GM12878 (cell line): ENCODE results near the gene METTL2B.
"Not testable (repeated sequence)": the region's sequence is repeated elsewhere in the genome, so short reads cannot be mapped to it uniquely, and the experiment has no call there.

ENCODE experiments used
- CEBPB ChIP-seq, 2 experiments: fragments of 150-350 bp in 1 of 2; IDR thresholded peaks; 2 replicates each; pipeline ENCODE4 v1.6.1; 2012 to 2014; ENCODE audit warnings: low read depth in 2 of 2, low read length in 2 of 2, borderline replicate concordance in 1 of 2, inconsistent platforms in 1 of 2
- DPF2 ChIP-seq: fragments of 450-650 bp; IDR thresholded peaks from 2 replicates; pipeline ENCODE4 v1.6.1; 2017; ENCODE audit warnings: mild to moderate bottlenecking
- FOXM1 ChIP-seq: IDR thresholded peaks from 2 replicates; pipeline ENCODE4 v1.6.1; 2012; ENCODE audit warnings: low read depth, mild to moderate bottlenecking, inconsistent platforms, low read length, moderate library complexity
- RCOR1 ChIP-seq: conservative IDR thresholded peaks from 2 replicates; pipeline ENCODE4 v1.6.1; 2012; ENCODE audit warnings: low read depth, low read length, improper control_type of control experiment
- STAT3 ChIP-seq: IDR thresholded peaks from 2 replicates; pipeline ENCODE4 v1.6.1; 2011; ENCODE audit warnings: low read depth, low read length, improper control_type of control experiment
- ZNF207 ChIP-seq: fragments of 450-650 bp; IDR thresholded peaks from 2 replicates; pipeline ENCODE4 v1.6.1; 2014; ENCODE audit warnings: antibody characterized with exemption, mild to moderate bottlenecking, borderline replicate concordance
- TF ChIP-seq, protein P1 (sequence below), 3 experiments: IDR thresholded peaks in 2 of 3; conservative IDR thresholded peaks in 1 of 3; 2 replicates each; pipeline ENCODE4 v1.5.1; 2011; ENCODE audit warnings: low read depth in 3 of 3, low read length in 3 of 3, mild to moderate bottlenecking in 3 of 3, control low read depth in 2 of 3, moderate library complexity in 2 of 3, inconsistent platforms in 1 of 3, mixed read lengths in 1 of 3; ENCODE audit not compliant: control insufficient read depth in 2 of 3, insufficient read depth in 1 of 3; ENCODE audit errors: extremely low read depth in 1 of 3
- TF ChIP-seq, protein P2 (sequence below): IDR thresholded peaks from 2 replicates; pipeline ENCODE4 v1.6.1; 2012; ENCODE audit warnings: mild to moderate bottlenecking, low read depth, low read length

DNA sequence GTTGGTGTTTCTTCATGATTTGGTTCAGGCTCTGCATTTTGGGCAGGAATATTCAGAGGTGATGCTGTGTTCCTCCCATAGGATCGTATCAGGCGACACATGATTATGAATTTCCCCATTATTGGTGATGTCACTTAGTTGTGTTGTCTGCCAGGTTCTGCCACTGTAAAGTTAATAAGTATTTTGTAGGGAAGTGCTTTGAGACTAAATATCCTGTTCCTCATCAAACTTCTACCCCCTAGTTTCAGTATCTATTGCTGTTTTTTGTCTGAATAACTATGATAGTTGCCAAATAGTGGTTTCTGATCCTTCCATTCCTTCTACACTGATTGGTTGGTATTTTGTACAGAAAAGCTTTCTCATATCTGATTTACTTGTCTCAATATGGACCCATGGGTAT lies 28.9 kb downstream of the METTL2B start:
- TF ChIP-seq, protein P1, sequence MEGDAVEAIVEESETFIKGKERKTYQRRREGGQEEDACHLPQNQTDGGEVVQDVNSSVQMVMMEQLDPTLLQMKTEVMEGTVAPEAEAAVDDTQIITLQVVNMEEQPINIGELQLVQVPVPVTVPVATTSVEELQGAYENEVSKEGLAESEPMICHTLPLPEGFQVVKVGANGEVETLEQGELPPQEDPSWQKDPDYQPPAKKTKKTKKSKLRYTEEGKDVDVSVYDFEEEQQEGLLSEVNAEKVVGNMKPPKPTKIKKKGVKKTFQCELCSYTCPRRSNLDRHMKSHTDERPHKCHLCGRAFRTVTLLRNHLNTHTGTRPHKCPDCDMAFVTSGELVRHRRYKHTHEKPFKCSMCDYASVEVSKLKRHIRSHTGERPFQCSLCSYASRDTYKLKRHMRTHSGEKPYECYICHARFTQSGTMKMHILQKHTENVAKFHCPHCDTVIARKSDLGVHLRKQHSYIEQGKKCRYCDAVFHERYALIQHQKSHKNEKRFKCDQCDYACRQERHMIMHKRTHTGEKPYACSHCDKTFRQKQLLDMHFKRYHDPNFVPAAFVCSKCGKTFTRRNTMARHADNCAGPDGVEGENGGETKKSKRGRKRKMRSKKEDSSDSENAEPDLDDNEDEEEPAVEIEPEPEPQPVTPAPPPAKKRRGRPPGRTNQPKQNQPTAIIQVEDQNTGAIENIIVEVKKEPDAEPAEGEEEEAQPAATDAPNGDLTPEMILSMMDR (IDR thresholded peaks at IDR 0.05 in 2 of 3, conservative IDR thresholded peaks at IDR 0.05 in 1 of 3; ENCODE audit: control insufficient read depth in 2 of 3, extremely low read depth in 1 of 3, insufficient read depth in 1 of 3, low read depth in 3 of 3, low read length in 3 of 3), result not testable (repeated sequence)
- not testable (repeated sequence) for TF ChIP-seq FOXM1; ZNF207; CEBPB (IDR thresholded peaks at IDR 0.05; ENCODE audit: borderline replicate concordance in 1 of 2, low read depth in 2 of 2, low read length in 2 of 2); STAT3; DPF2; RCOR1
- TF ChIP-seq, protein P2, sequence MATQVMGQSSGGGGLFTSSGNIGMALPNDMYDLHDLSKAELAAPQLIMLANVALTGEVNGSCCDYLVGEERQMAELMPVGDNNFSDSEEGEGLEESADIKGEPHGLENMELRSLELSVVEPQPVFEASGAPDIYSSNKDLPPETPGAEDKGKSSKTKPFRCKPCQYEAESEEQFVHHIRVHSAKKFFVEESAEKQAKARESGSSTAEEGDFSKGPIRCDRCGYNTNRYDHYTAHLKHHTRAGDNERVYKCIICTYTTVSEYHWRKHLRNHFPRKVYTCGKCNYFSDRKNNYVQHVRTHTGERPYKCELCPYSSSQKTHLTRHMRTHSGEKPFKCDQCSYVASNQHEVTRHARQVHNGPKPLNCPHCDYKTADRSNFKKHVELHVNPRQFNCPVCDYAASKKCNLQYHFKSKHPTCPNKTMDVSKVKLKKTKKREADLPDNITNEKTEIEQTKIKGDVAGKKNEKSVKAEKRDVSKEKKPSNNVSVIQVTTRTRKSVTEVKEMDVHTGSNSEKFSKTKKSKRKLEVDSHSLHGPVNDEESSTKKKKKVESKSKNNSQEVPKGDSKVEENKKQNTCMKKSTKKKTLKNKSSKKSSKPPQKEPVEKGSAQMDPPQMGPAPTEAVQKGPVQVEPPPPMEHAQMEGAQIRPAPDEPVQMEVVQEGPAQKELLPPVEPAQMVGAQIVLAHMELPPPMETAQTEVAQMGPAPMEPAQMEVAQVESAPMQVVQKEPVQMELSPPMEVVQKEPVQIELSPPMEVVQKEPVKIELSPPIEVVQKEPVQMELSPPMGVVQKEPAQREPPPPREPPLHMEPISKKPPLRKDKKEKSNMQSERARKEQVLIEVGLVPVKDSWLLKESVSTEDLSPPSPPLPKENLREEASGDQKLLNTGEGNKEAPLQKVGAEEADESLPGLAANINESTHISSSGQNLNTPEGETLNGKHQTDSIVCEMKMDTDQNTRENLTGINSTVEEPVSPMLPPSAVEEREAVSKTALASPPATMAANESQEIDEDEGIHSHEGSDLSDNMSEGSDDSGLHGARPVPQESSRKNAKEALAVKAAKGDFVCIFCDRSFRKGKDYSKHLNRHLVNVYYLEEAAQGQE, result not testable (repeated sequence)
